M059J (cell line): Measurements from ENCODE around the gene EPN3. TPM values are rescaled to one million over a fixed set of nuclear protein-coding genes. Genes with fewer than 3 reads are reported as not detected.
A peak's percentile ranks its signal among the peaks of the same experiment; 100 is the strongest.

Experiments
- DNase-seq: peaks from one replicate; pipeline ENCODE4 v3.0.0-alpha.2; 2012; ENCODE audit warnings: low read depth
- total RNA-seq: library from RNA; depleted of rRNA; stranded (reverse); fragments of >200 nt; shearing (Covaris generic); gene quantifications from 2 replicates; pipeline ENCODE4 v1.2.3, GENCODE V29; 2014

Gene EPN3
- total RNA-seq, 1 experiment from 2014 or later, result 0.74 TPM

DNA sequence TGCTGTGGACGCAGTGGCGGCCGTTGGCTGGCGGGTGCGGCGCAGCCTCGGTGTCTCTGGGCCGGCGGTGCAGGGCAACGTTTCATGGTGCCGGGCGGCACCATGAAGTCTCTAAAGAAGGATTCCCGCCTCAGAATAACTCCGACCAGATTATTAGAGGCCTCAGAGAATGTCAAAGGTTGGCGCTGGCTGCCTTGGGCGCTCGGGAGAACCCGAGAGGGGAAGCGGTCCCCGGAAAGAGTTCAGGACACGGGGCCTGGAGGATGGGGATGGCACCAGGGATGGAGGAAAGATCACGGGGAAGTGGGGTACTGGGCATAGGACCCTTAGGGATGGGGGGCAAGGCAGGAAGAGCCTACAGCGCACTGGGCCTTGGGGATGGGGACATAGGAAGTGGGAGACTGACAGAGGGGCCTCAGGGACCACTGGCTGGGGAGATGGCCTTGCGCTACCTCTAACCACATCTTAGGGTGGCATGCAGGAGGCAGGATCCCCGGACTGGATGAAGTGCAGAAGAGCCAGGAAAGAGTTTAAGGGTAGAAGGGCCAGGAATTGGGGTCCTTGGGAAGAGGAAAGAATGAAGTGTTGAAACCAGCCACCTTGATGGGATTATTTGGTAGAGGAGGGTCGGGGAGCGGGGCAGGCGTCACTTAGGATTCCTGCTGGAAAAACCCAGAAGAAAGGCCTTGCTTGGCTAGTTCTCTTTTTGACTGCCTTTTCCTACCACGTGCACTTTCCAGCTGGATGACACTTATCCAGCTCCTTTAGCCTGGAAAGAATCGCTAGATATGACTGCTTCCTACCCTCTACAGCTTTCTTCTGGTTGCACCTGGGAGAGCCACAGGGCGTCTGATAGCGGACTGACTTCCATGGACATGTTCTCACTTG lies 23.7 kb upstream of the EPN3 start:
- DNase-seq, result no peak

DNA sequence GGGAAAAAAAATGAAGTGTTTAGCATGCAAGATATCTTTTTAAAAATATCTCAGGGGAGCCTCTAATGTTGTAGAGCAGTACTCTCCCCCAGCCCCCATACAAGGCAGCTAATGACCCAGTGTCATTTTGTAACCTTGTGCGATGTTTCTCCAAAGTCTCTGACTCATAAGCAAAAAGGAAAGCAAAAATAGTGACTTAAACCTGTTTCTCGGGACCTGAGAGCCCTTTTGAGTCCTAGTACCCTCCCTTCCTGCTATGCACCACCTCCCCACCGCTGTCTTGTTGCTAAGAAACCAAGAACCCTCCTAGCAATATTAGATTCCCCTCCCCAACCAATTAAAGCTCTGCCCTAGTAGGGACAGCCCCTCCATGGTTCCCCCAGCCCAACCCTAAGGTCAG lies 21.5 kb upstream of the EPN3 start:
- DNase-seq, result peak; percentile 73

GRCh38 chr17:50513495-50513894 lies 19.0 kb upstream of the EPN3 start:
- no peak for DNase-seq

GRCh38 chr17:50514388-50514787 lies 18.1 kb upstream of the EPN3 start:
- no peak for DNase-seq

- no peak for DNase-seq
Observed at GRCh38 chr17:50514936-50515702, 17.4 kb upstream of the EPN3 start.

- DNase-seq, result no peak
Observed at GRCh38 chr17:50517011-50517410, 15.5 kb upstream of the EPN3 start.

- DNase-seq, result no peak
Observed at GRCh38 chr17:50517504-50518383, 14.8 kb upstream of the EPN3 start.

DNA sequence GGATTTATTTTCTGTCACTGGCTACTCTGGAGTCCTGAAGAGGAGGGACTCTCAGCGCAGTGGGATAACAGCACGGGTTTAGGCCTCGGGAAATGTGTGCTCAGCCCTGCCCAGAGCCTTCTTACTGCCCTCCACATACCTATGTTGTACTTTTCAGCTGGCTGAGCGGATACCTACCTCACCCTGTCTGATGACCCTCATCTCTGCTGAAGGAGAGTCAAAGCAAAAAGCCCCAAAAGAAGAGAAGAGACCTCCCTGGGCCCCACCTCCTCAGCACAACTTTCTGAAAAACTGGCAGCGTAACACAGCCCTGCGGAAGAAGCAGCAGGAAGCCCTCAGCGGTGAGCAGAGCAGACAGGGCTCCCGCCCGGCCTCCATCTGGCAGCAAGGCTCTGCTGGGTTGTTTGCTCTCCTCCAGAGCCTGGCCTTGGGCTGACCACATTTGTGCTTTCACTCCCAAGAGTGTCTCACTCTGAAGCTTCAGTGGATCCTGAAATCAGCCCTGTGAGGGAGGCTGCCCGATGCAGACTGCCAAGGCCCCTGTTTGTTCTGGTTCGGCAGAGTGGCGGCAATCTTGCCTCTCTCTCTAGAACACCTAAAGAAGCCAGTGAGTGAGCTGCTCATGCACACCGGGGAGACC lies 14.0 kb upstream of the EPN3 start:
- DNase-seq, result no peak

DNA sequence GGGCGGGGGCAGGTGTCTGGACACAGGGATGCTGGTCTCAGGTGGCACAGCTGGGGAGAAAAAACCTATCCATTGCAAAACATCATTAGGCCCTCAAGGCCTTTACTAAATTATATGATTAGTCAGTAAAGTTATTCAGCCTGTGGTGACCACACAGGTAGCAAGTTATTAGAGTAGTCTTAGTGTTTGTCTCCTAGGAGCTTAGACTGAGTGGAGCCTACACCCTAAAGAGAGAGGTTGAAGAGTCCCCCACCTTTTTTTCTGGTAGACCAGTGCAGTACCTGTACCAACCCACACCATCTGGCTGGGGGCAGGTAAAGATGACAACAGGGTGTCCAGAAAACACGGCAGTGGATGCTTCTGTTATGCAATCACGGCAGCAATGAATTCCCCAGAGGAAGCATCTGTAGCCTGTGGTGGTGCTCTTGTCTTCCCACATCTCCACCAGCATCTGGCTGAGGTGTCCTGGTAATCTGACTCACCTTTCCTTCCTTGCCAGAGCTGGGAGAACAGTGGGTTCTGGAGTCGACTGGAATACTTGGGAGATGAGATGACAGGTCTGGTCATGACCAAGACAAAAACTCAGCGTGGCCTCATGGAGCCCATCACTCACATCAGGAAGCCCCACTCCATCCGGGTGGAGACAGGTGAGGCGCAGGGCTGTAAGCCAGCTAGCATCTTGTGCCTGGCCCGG lies 13.2 kb upstream of the EPN3 start:
- DNase-seq, result peak; percentile 47

GRCh38 chr17:50520483-50520882 lies 12.1 kb upstream of the EPN3 start:
- DNase-seq, result no peak

GRCh38 chr17:50521514-50521913 lies 11.0 kb upstream of the EPN3 start:
- DNase-seq, result no peak

GRCh38 chr17:50522766-50523165 lies 9.8 kb upstream of the EPN3 start:
- DNase-seq, result no peak

GRCh38 chr17:50523208-50523607 lies 9.3 kb upstream of the EPN3 start:
- no peak for DNase-seq

DNA sequence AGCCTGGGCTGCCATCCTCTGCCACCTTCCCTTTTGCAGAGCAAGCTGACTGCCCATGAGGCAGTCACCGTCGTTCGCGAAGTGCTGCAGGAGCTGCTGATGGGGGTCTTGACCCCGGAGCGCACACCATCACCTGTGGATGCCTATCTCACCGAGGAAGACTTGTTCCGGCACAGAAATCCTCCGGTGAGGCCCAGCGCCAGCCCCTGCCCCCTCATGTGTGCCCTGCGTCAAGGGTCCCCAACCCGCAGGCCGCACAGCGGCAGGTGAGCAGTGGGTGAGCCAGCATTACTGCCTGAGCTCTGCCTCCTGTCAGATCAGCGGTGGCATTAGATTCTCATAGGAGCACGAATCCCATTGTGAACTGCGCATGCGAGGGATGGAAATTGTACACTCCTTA lies 7.7 kb upstream of the EPN3 start:
- no peak for DNase-seq

DNA sequence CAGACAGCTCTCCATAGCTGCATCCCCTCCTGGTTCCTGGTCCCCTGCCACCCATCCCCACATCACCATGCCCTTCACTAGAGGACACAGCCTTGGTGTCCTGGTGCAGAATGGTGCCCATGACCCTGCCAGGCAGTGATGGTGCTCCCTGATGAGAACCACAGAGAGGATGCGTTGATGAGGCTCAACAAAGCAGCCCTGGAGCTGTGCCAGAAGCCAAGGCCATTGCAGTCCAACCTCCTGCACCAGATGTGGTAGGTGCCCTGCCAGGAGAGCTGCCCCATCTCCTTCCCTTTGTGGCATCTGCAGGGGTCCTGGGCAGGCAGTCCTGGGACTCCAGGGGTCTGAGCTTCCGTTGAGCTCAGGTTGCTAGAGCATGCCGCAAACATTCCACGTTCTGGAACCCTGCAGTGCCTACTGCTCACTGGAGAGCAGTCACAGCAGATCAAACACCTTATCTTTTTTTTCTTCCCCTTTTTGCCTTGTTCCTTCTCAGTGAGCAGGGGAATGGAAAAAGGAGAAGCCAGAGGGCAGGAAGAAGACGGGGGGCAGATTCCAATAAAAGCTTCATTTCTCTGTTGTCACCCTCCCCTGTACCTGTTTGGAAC lies 5.3 kb upstream of the EPN3 start:
- no peak for DNase-seq

- DNase-seq, result no peak
Observed at GRCh38 chr17:50527949-50528474, 4.5 kb upstream of the EPN3 start.

- no peak for DNase-seq
Observed at GRCh38 chr17:50529849-50530248, 2.7 kb upstream of the EPN3 start.

DNA sequence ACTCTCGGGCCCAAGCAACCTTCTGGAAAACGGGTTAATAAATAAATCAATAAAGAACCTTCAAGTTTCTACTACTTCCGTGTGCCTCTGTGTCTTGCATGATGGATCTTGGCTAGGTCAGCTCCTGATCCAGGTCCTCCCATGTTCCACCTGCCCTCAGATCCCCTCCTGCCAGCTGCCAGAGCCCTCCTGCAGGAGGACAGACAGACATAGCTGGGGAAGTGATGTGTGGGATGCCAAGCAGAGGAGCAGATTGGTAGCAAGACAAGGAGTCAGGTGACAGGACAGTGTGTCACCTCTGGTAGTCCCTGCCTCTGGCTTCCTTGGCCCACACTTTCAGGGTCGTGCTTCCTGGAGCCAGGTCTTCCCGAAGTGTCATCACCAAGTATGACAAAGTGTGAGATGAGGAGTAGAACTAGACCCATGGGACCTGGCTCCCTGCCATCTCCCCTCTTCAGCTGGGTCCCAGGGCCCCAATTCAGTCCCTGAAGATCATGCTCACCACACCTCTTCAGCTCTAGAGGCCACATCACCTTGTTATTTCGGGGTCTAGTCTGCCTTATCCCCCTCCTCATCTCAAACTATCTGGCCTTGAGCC lies 1.0 kb upstream of the EPN3 start:
- no peak for DNase-seq

GRCh38 chr17:50533185-50533584 lies 650 bp downstream of the EPN3 start:
- DNase-seq, result no peak

DNA sequence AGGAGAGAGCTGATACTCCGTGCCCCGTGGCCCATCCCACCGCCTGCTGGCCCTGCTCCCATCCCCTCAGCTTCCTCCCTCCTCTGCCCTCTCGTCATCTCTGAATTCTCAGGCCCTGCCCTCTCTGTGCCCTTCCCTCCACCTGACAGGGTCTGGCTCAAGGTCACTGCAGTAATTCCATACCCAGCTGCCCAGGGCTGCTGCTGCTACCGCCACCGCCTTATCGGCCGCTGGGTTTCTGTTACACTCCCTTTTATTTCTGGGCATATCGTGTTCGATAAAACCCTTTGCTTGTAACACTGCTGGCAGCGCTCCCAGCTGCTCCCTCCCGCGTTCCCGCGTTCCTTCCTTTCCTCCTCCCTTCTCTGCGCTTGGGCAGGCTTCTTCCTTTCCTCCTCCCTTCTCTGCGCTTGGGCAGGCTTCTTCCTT lies 1.2 kb downstream of the EPN3 start:
- peak; percentile 55 for DNase-seq
